HG02571 (cell line): ENCODE data around the gene SIRPD.
"Not testable (repeated sequence)": the region's sequence is repeated elsewhere in the genome, so short reads cannot be mapped to it uniquely, and the experiment has no call there.

ENCODE experiments used
- ATAC-seq: cut with Tn5 transposase; IDR thresholded peaks from one replicate; pipeline ENCODE4 v1.9.1; 2021; ENCODE audit warnings: mild to moderate bottlenecking, moderate library complexity; ENCODE audit not compliant: unreplicated experiment

The SIRPD gene

DNA sequence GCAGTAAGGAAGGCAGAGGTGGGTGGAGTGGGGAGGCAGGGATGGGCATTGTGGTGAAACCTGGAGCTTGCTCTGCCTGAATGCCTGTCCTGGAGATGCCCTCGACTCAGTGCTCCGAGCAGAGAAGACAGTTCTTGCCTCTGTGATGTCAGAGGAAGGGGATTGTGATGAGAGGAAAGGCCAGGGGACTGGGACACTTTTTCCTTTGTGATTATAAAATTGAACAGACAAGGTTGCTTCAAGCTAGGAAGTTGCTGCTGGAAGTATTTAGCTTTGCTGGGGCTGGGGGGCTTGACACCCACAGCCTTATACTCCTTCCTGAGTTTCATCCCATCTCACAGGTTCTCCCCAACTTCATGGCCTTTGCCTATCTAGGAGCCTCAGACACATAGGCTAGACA, at the start of gene SIRPD:
TSS of gene SIRPD (minus strand) at position 101 of the 400 bp plus-strand sequence. CDS start at position 49, 52 bp downstream.
- ATAC-seq = no peak

GRCh38 chr20:1600736-1601135, 43.2 kb upstream of the SIRPD start:
- ATAC-seq = no peak

DNA sequence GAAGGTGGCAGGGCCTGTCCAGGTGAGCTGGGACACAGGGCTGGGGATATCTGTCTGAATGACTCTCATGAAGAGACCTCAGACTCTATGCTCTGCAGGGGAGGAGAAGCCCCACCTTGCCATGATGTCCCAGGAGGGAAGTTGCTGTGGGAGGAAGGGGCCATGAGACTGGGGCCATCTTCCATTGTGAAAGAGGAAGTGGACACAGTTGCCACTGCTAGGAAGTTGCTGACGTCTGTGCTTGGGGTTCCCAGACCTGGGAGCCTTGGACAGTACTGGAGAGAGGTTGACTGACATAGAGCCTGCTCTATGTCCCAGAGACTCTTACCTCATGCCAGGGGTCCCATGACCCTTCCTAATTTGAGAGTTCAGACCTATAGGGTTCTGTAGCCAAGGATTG, 37.8 kb upstream of the SIRPD start:
- ATAC-seq = no peak

GRCh38 chr20:1588533-1589460, 31.3 kb upstream of the SIRPD start:
- no peak for ATAC-seq

DNA sequence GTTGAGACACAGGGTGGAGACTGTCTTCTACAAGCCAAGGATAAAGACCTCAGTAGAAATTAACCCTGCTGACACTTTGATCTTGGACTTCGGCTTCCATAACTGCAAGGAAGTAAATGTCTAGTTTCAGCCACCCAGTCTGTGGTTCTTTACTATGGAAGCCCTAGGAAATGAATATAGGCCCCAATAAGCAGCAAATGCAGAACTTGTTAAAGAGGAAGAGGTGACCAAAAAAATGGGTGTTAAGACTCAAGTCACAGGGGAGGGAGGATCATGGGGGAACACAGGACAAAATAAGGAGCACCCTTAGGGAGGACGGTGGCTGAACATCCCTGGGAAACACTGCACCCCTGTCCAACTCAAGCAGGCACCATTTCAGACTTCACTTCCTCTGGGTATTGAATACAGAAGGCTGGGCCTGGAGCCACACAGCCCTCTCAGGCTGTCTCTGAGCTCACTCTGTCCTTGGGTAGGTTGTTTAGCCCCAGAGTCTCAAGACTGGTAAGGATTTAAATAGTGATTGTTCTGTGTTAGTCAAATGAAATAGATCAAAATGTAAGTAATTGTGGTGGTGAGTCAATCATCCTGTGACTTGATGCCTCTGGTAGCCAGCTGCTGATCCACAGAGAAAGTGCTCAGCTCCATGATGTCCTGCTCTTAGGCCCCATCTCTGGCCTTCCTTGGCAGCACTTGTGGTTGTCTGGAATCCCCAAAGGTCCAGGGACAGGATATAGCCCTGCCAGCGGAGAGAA, 30.5 kb upstream of the SIRPD start:
- no peak for ATAC-seq

GRCh38 chr20:1579488-1579887, 22.0 kb upstream of the SIRPD start:
- ATAC-seq = no peak

DNA sequence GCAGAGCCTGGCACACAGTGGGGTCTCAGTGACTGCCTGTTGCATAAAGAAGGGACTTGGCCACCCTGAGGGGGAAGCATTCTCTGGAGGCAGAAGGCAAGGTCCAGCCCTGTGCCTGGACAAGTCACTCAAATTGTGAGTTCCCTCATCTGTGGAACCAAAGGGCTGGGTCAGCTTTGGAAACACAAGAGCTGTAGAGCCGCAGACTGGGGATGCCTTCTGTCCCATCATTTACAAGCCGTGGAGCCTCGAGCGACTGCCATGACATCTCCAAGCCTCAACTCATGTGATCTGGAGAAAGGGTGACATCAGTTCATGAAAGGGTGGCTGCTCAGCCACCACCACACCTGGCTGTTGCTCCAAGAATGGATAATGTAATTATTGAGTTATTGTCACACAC, 20.4 kb upstream of the SIRPD start:
- ATAC-seq = no peak

DNA sequence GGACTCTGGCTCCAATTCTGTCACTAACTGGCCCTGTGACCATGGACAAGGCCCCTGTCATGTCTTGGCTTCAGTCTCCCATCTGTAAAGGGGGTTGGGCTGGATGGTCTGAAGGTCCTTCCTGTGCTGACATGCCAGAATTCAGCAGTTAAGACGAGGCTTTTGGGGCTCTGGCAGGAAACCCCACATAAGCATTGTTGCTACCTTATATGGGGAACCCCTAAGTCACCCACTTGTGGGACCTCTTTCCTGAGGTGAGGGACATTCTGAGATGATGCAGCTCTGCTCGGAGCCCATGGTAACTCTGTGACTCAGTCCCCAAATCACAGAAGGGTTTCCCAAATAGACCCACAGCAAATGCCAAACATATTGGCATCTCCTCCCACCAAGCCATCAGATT, 19.8 kb upstream of the SIRPD start:
- not testable (repeated sequence) for ATAC-seq

DNA sequence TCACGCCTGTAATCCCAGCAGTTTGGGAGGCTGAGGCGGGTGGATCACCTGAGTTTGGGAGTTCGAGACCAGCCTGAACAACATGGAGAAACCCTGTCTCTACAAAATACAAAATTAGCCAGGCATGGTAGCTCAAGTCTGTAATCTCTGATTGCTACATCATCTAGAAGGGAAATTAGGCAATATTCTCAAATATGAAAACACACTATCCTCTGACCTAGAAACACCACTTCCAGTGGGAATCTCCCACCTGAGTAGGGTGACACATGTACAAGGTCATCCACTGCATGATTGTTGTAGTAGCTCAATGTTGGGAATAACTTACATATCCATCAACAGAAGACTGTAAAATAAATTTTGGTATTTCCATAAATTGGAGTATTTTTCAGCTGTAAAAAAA, 19.1 kb upstream of the SIRPD start:
- no peak for ATAC-seq

GRCh38 chr20:1576003-1576402, 18.5 kb upstream of the SIRPD start:
- not testable (repeated sequence) for ATAC-seq

DNA sequence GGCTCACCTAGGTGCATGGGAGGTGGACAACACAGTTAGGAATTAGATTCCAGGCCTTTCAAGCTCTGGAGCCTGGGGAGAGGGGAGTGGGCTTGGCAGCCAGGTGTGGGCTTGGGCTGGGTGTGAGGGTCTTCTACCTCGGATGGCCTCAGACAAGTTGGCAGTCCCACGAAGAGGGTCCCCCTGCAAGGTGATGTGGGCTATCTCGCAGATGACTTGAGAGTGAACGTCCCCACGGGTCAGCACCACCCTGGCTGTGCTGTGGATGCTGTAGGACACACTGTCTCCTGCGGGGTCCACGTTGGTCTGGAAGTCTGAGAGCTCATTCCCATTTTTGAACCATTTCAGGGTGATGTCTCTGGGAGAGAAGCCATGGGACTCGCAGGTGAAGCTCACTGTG, 14.1 kb upstream of the SIRPD start:
- not testable (repeated sequence) for ATAC-seq

GRCh38 chr20:1569415-1569881, 11.9 kb upstream of the SIRPD start:
- no peak for ATAC-seq

DNA sequence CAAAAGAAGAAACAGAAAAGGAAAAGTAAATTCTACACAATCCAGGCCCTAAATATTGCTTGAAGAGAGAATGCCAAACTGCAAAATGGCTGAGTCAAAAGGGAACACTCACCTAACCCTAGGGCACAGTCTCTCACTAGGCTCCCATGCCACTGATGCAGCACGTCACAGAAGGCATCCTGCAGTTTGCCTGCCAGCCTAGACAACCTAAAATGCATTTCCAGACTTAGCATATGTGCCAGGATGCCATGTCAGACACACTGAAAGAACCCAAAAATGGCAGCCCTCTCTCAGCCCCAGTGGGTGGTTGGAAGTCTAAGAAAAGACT, 10.6 kb upstream of the SIRPD start:
- ATAC-seq = no peak

- no peak for ATAC-seq
Measured at GRCh38 chr20:1567392-1568162, 10.1 kb upstream of the SIRPD start.

- no peak for ATAC-seq
Measured at GRCh38 chr20:1566701-1567100, 9.2 kb upstream of the SIRPD start.

GRCh38 chr20:1565461-1565860, 8.0 kb upstream of the SIRPD start:
- ATAC-seq = no peak

DNA sequence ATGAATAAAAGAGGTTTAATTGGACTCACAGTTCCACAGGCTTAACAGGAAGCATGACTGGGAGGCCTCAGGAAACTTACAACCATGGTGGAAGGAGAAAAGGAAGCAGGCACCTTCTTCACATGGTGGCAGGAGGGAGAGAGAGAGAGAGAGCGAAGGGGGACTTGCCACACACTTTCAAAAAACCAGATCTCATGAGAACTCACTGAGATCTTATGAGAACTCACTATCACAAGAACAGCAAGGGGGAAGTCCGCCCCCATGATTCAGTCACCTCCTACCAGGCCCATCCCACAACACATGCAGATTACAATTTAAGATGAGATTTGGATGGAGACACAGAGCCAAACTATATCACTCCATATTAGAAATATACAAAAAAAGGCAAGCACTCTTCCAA, 6.1 kb upstream of the SIRPD start:
- ATAC-seq = no peak

DNA sequence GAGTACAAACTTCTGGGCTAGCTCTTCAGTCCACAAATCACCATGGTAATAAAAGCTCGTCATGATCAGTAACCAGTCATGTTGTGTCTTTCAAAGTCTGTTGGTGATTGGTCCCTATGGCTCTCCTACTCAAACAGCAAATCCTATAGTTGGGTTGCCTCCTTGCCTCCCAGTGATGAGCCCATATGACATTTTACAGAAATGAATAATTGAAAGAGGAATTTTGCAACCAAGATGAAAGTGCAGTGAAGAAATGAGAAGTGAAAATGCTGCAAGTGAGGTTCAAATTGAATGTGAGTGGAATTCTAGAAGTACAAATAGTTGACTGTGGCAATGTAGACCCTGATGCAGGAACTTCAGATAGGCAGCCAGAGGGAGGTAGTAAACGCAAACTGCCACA, 5.1 kb upstream of the SIRPD start:
- no peak for ATAC-seq

DNA sequence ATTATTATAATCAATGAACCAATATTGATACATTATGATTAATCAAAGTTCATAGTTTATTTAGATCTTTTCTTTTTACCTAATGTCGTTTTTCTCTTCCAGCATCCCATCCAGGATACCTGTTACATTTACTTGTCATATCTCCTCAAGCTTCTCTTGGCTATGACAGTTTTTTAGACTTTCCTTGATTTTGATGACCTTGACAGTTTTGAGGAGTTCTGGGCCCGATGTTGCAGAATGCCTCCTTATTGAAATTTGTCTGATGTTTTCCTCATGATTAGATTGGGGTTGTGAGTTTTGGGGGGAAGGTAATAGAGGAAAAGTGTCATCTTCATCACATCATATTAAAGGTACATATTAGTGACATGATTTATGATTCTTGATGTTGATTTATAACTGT, 3.8 kb upstream of the SIRPD start:
- no peak for ATAC-seq

GRCh38 chr20:1555952-1556351, 1.6 kb downstream of the SIRPD start:
- no peak for ATAC-seq

DNA sequence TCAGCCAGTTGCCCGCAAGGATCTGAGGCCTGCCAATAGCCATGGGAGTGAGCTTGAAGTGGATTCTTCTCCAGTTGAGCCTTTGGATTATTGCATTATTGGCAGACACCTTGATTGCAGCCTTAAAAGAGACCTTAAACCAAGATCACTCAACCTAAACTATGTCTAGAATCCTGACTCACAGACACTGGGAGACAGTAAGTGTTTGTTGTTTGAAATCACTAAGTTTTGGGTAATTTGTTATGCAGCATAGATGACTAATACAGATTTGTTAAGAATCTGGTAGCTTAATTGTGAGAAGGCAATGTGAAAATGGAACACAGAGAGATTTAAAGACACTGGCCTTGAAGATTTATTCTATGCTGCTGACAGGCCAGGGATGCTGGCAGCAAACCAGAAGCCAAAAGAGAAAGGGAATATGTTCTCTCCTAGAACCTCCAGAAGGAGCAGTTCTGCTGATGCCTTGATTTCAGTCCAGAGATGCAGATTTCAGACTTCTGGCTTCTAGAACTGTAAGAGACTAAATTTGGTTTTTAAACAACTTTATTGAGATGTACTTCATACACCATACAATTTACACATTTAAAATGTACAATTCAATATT, 17.6 kb downstream of the SIRPD start:
- ATAC-seq = no peak
